ENCODE measurements around the gene SYTL3.

SYTL3 gene

GRCh38 chr6:158661156-158661685 is 11.4 kb downstream of the SYTL3 start:
- TF ChIP-seq CTCF (IDR thresholded peaks at IDR 0.05; ENCODE audit: insufficient read depth, low read length, poor library complexity, severe bottlenecking): no peak
- Histone ChIP-seq H3K36me3 (ENCODE audit: control insufficient read depth, insufficient read depth, low read length) (no peaks in the 10 kb centered on the region; the same call in 1 of the 2 replicates), H3K4me3 (replicated peaks; ENCODE audit: low read depth, low read length) (no peak overlapping the region), H3K27me3 (replicated peaks; ENCODE audit: control insufficient read depth, insufficient read depth, low read length) (no peaks in the 10 kb centered on the region)
- DNase-seq (ENCODE audit: extremely low read depth, insufficient read length): no peak

GRCh38 chr6:158662607-158662953 is 12.7 kb downstream of the SYTL3 start:
- DNase-seq (ENCODE audit: extremely low read depth, insufficient read length): no peak
- Histone ChIP-seq H3K4me3 (replicated peaks; ENCODE audit: low read depth, low read length) (no peak overlapping the region), H3K36me3 (ENCODE audit: control insufficient read depth, insufficient read depth, low read length) (no peaks in the 10 kb centered on the region; the same call in 1 of the 2 replicates), H3K27me3 (replicated peaks; ENCODE audit: control insufficient read depth, insufficient read depth, low read length) (no peaks in the 10 kb centered on the region)
- TF ChIP-seq CTCF (IDR thresholded peaks at IDR 0.05; ENCODE audit: insufficient read depth, low read length, poor library complexity, severe bottlenecking): no peak

- DNase-seq (ENCODE audit: extremely low read depth, insufficient read length): no peak
- Histone ChIP-seq H3K36me3 (ENCODE audit: control insufficient read depth, insufficient read depth, low read length) (no peaks in the 10 kb centered on the region; the same call in 1 of the 2 replicates), H3K27me3 (replicated peaks; ENCODE audit: control insufficient read depth, insufficient read depth, low read length) (no peaks in the 10 kb centered on the region), H3K4me3 (replicated peaks; ENCODE audit: low read depth, low read length) (no peak overlapping the region)
- no peak for TF ChIP-seq CTCF (IDR thresholded peaks at IDR 0.05; ENCODE audit: insufficient read depth, low read length, poor library complexity, severe bottlenecking)
These were observed 13.2 kb downstream of the SYTL3 start for GRCh38 chr6:158662954-158663624.

- TF ChIP-seq CTCF (IDR thresholded peaks at IDR 0.05; ENCODE audit: insufficient read depth, low read length, poor library complexity, severe bottlenecking): no peak
- H3K36me3 ChIP-seq (ENCODE audit: control insufficient read depth, insufficient read depth, low read length): no peaks in the 10 kb centered on the region; the same call in 1 of the 2 replicates
- no peaks in the 10 kb centered on the region for H3K27me3 ChIP-seq (replicated peaks; ENCODE audit: control insufficient read depth, insufficient read depth, low read length)
- no peak for DNase-seq (ENCODE audit: extremely low read depth, insufficient read length)
- H3K4me3 ChIP-seq (replicated peaks; ENCODE audit: low read depth, low read length): no peak overlapping the region
These were observed 13.8 kb downstream of the SYTL3 start for GRCh38 chr6:158663625-158664165.

GRCh38 chr6:158665332-158665731 is 15.5 kb downstream of the SYTL3 start:
- no peak for TF ChIP-seq CTCF (IDR thresholded peaks at IDR 0.05; ENCODE audit: insufficient read depth, low read length, poor library complexity, severe bottlenecking)
- Histone ChIP-seq H3K4me3 (replicated peaks; ENCODE audit: low read depth, low read length) (no peak overlapping the region), H3K27me3 (replicated peaks; ENCODE audit: control insufficient read depth, insufficient read depth, low read length) (no peaks in the 10 kb centered on the region), H3K36me3 (ENCODE audit: control insufficient read depth, insufficient read depth, low read length) (no peaks in the 10 kb centered on the region; the same call in 1 of the 2 replicates)
- DNase-seq (ENCODE audit: extremely low read depth, insufficient read length): no peak

Measured in GM06990 (cell line).